Prostate gland (tissue), 2 donors: Measurements from ENCODE around the gene NABP2. TPM values are rescaled to one million over a fixed set of nuclear protein-coding genes. Genes with fewer than 3 reads are reported as not detected.

ENCODE experiments used
- DNase-seq: peaks from one replicate; pipeline ENCODE4 v3.0.0-alpha.2; 2019; ENCODE audit warnings: low spot score
- H3K27ac ChIP-seq, 2 donors: fragments of 200-600 bp; sonication (generic); 2 replicates each; pipeline ENCODE4 v1.5.1; 2017 to 2019
- H3K27me3 ChIP-seq: fragments of 200-600 bp; sonication (generic); replicated peaks from 2 replicates; pipeline ENCODE4 v1.5.1; 2019; ENCODE audit not compliant: insufficient read depth
- H3K36me3 ChIP-seq, 2 donors: fragments of 200-600 bp; sonication (generic); 1 replicate in 1 of 2; 2 replicates in 1 of 2; pipeline versions ENCODE4 v1.5.1 to v1.8.1; 2017 to 2019
- H3K4me1 ChIP-seq: fragments of 200-600 bp; sonication (generic); replicated peaks from 2 replicates; pipeline ENCODE4 v1.5.1; 2019
- H3K4me3 ChIP-seq, 2 donors: fragments of 200-600 bp; sonication (generic); 2 replicates each; pipeline ENCODE4 v1.5.1; 2017 to 2019
- H3K9me3 ChIP-seq: fragments of 200-600 bp; sonication (generic); 2 replicates; pipeline ENCODE4 v1.5.1; 2017
- POLR2A ChIP-seq: fragments of 450-650 bp; IDR thresholded peaks from one replicate; pipeline ENCODE4 v1.6.1; 2016; ENCODE audit warnings: antibody characterized with exemption, mild to moderate bottlenecking
- POLR2AphosphoS5 ChIP-seq: sonication (generic); formaldehyde crosslinking; IDR thresholded peaks from one replicate; pipeline ENCODE4 v1.6.1; 2017; ENCODE audit warnings: antibody characterized with exemption
- WGBS: methylation state at CpG from one replicate; pipeline ENCODE4 v1.1.5; 2018; 5-methylcytosine and 5-hydroxymethylcytosine counted together
- intact Hi-C: fragments of 100-400 bp; cut with DNase I; formaldehyde crosslinking; loops from one replicate; pipeline ENCODE4 v1.14.2; 2022
- total RNA-seq, 2 donors: library from RNA; depleted of rRNA; stranded (reverse); fragments of >200 nt; gene quantifications; one replicate each; pipeline ENCODE4 v1.1.0, GENCODE V29; 2016
- TF ChIP-seq, protein P1 (sequence below), 4 experiments: fragments of 200-600 bp in 2 of 4; fragments of 450-650 bp in 2 of 4; sonication (generic) in 2 of 4; IDR thresholded peaks; 1 replicate in 3 of 4; 2 replicates in 1 of 4; pipeline ENCODE4 v1.5.1; 2016 to 2019; ENCODE audit warnings: antibody characterized with exemption in 4 of 4, mild to moderate bottlenecking in 2 of 4, moderate library complexity in 2 of 4

NABP2 gene
- total RNA-seq, 2 donors from 2014 or later, result 21.4 to 33.2 TPM

DNA sequence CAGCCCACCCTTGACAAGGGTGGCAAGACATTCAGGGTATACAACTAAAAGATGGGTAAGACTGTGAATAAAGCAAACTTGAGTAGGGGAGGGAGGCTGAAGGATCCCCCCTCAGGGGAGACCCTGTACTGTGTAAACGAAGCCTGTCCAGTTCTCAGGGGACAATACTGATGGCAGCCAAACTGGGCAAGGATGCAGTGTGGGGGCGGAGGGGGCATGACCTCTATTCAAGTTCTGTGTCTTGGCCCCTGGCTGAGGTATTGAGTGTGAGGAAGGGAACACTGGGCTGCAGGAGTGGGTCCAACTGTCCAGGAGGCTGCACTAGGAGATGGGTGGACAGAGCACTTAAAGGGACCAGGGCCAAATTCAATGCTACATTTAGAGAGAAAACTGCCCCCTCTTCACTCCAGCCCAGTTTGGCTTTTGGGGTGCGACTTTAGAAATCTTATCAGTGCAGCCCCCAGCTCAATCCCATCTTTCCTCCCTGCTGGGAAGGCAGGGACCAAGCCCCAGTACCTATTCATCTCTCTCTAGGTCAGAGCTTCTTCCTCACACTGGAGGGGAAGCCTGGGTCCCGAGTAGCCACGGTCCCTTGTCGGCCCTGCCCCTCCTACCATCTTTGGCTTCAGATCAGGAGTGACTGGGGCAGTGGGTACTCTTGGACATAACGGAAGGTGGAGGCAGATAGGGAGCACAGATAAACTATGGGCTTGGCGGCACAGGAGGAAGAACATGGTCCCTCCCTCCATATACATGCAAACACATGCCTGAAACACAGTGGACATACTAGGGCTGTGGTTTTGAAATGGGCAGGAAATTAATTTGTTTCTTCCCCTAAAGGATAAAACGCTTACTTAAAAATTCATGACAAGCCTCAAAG lies 17.5 kb downstream of the NABP2 start:
- WGBS, result 73% methylated on average over 9 of the region's 9 CpGs
- no peak for DNase-seq
- no peak overlapping the region for H3K4me3 ChIP-seq
- H3K36me3 ChIP-seq, result peaks cover 23 to 33% of the 10 kb centered on the region in 2 donors
- H3K27ac ChIP-seq, result no peak overlapping the region
- TF ChIP-seq, protein P1, sequence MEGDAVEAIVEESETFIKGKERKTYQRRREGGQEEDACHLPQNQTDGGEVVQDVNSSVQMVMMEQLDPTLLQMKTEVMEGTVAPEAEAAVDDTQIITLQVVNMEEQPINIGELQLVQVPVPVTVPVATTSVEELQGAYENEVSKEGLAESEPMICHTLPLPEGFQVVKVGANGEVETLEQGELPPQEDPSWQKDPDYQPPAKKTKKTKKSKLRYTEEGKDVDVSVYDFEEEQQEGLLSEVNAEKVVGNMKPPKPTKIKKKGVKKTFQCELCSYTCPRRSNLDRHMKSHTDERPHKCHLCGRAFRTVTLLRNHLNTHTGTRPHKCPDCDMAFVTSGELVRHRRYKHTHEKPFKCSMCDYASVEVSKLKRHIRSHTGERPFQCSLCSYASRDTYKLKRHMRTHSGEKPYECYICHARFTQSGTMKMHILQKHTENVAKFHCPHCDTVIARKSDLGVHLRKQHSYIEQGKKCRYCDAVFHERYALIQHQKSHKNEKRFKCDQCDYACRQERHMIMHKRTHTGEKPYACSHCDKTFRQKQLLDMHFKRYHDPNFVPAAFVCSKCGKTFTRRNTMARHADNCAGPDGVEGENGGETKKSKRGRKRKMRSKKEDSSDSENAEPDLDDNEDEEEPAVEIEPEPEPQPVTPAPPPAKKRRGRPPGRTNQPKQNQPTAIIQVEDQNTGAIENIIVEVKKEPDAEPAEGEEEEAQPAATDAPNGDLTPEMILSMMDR (IDR thresholded peaks at IDR 0.05), result no peak
- TF ChIP-seq POLR2A (no peak), POLR2AphosphoS5 (no peak)
- H3K27me3 ChIP-seq, result no peaks in the 10 kb centered on the region
- no peaks in the 10 kb centered on the region for H3K9me3 ChIP-seq
- intact Hi-C loops, result no loop called here
- H3K4me1 ChIP-seq, result no peaks in the 10 kb centered on the region

DNA sequence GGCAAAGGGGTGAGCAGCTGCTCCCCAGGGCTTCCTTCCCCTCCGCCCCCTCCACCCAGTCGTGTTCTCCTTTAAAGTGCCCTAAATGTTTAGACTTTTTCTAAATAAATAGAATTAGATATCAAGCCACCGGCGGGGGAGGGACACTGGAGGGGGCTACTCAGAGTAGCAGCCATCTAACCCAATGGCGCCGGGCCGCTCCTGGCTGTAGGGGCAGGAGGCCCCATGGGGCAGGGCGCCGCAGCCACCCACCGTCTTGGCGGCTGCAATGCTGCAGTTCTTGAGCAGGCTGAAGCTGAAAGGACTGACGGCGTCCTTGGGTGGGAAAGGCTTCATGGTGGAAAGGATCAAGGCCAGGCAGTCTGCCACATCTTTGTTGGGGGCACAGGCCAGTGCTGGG lies 18.8 kb downstream of the NABP2 start:
- no peak overlapping the region for H3K27ac ChIP-seq

DNA sequence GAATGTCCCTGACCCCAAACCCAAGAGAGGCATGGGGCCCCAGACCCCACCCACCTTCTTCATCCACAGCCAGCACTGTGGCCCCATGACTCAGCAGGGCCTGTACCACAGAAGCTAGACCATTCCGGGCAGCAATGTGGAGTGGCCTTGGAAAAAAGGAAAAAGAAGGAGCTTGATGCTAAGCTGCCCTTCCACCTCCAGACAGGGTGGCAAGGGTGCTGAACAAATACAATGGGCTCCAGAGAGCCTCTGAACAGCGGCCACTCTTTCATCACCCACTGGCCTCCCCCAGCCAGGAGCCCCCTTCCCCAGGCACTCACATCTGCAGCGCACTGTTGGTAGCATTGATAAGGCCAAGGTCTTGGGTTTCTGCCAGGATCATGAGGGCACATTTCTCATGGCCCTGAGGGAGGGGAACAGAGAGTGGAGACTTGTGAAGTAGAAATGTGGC lies 19.6 kb downstream of the NABP2 start:
- H3K4me1 ChIP-seq, result no peaks in the 10 kb centered on the region
- DNase-seq, result no peak
- intact Hi-C loops, result no loop called here
- TF ChIP-seq POLR2AphosphoS5, result no peak
- TF ChIP-seq, protein P1 (IDR thresholded peaks at IDR 0.05), result no peak
- TF ChIP-seq POLR2A, result no peak
- H3K27me3 ChIP-seq, result no peaks in the 10 kb centered on the region
- H3K9me3 ChIP-seq, result no peaks in the 10 kb centered on the region
- no peak overlapping the region for H3K4me3 ChIP-seq
- WGBS, result 82% methylated on average over 3 of the region's 3 CpGs
- no peak overlapping the region for H3K27ac ChIP-seq
- H3K36me3 ChIP-seq, result peaks cover 27 to 46% of the 10 kb centered on the region in 2 donors

More for the DNA sequence above, 18.8 kb downstream of the NABP2 start:
- Histone ChIP-seq H3K27me3 (no peaks in the 10 kb centered on the region), H3K4me3 (no peak overlapping the region), H3K9me3 (no peaks in the 10 kb centered on the region), H3K36me3 (peaks cover 27 to 38% of the 10 kb centered on the region in 2 donors), H3K4me1 (no peaks in the 10 kb centered on the region)
- intact Hi-C loops, result no loop called here
- TF ChIP-seq, protein P1 (IDR thresholded peaks at IDR 0.05), result no peak
- DNase-seq, result no peak
- 87% methylated on average over 13 of the region's 13 CpGs for WGBS

DNA sequence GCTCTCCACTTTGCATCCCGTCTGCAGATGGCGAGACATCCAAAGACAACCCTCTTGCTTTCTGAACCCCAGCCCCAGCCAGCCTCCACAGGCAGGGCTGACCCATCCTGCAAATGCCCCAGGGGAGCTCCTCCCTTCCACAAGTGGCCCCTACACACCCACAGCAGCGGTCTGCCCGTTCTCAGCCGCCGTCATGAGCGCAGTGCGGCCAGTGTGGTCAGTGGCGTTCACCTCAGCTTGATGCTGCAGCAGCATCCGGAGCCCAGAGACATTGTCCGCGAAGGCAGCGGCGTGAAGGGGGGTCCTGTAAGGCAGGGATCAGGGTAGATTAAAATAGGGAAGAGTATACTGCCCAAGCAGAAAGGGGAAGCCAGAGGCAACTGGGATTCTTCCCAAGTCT lies 20.4 kb downstream of the NABP2 start:
- 93% methylated on average over 14 of the region's 14 CpGs for WGBS
- Histone ChIP-seq H3K4me1 (no peaks in the 10 kb centered on the region), H3K36me3 (peaks cover 27 to 47% of the 10 kb centered on the region in 2 donors), H3K27ac (no peak overlapping the region), H3K4me3 (no peak overlapping the region), H3K9me3 (no peaks in the 10 kb centered on the region), H3K27me3 (no peaks in the 10 kb centered on the region)
- intact Hi-C loops, result no loop called here
- DNase-seq, result no peak
- TF ChIP-seq POLR2A (no peak), POLR2AphosphoS5 (no peak)
- TF ChIP-seq, protein P1 (IDR thresholded peaks at IDR 0.05), result no peak

DNA sequence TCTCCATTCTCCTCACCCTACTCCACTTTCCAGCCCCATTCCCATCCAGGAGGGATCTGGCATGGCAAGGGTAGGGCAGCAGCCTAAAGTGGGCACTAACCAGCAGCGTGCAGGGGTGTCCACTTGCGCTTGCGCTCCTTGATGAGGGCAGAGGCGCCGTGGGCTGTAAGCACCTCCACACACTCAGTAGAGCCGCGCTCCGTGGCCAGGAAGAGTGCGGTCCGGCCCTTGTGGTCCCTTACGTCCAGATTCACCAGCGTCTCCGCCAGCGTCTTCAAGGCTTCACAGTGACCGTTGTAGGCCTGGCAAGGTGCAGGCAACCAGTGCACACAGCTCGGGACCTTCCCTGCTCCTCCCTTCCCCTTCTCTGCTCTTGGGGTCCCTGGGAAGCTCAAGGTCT lies 23.8 kb downstream of the NABP2 start:
- intact Hi-C loops, result no loop called here
- no peak overlapping the region for H3K4me3 ChIP-seq
- WGBS, result 93% methylated on average over 16 of the region's 16 CpGs
- H3K36me3 ChIP-seq, result peaks cover 30 to 52% of the 10 kb centered on the region in 2 donors
- TF ChIP-seq, protein P1 (IDR thresholded peaks at IDR 0.05), result no peak
- TF ChIP-seq POLR2AphosphoS5 (no peak), POLR2A (no peak)
- no peak for DNase-seq
- no peaks in the 10 kb centered on the region for H3K9me3 ChIP-seq
- H3K27ac ChIP-seq, result no peak overlapping the region
- H3K4me1 ChIP-seq, result no peaks in the 10 kb centered on the region
- H3K27me3 ChIP-seq, result no peaks in the 10 kb centered on the region
